ENCODE results near the gene ZPLD1. TPM values are rescaled to one million over a fixed set of nuclear protein-coding genes. Genes with fewer than 3 reads are reported as not detected.

ZPLD1 gene
- total RNA-seq, 1 experiment from 2014 or later = not detected

- H2BK5ac ChIP-seq (ENCODE audit: insufficient read length, low read length) = no peak overlapping the region
- no peak overlapping the region for H2BK15ac ChIP-seq (ENCODE audit: low read depth, low read length)
- Mint-ChIP-seq H3K4me3 (no peak overlapping the region), H3K36me3 (ENCODE audit: insufficient read depth in 1 of 3, low read depth in 3 of 3) (no peaks in the 10 kb centered on the region), H3K9me3 (no peaks in the 10 kb centered on the region; a peak in 1 of 5 replicates), H3K27me3 (ENCODE audit: low read depth) (no peaks in the 10 kb centered on the region), H3K27ac (no peak overlapping the region), H3K4me1 (no peaks in the 10 kb centered on the region)
- H3K23ac ChIP-seq (ENCODE audit: insufficient read length, low read depth, low read length) = no peak overlapping the region
- H3K27ac ChIP-seq (ENCODE audit: insufficient read length, low read depth, low read length) = no peak overlapping the region
- no peaks in the 10 kb centered on the region for H3K27me3 ChIP-seq (ENCODE audit: insufficient read depth, low read length)
- WGBS (ENCODE audit: extremely low coverage, insufficient read length, low lambda C conversion rate) = no CpG with 5 or more reads among the region's 6 CpGs
- DNase-seq = no peak
- H3K79me2 ChIP-seq (ENCODE audit: insufficient read depth, low read length) = no peaks in the 10 kb centered on the region
- no peaks in the 10 kb centered on the region for H3K79me1 ChIP-seq (ENCODE audit: insufficient read depth, low read depth, low read length, poor library complexity, severe bottlenecking)
- no peak overlapping the region for H4K8ac ChIP-seq (replicated peaks; ENCODE audit: insufficient read length, low read depth, low read length)
- H3K4me2 ChIP-seq (ENCODE audit: insufficient read depth, insufficient read length, low read length) = no peak overlapping the region
- H3K18ac ChIP-seq (ENCODE audit: insufficient read length, low read depth, low read length) = no peak overlapping the region
- no peaks in the 10 kb centered on the region for H3K4me1 ChIP-seq (ENCODE audit: insufficient read depth, low read length)
- H4K20me1 ChIP-seq (ENCODE audit: control insufficient read depth, insufficient read depth, insufficient read length) = no peaks in the 10 kb centered on the region
- no peak overlapping the region for H2BK20ac ChIP-seq (ENCODE audit: low read depth, low read length, poor library complexity, severe bottlenecking)
- H3T11ph ChIP-seq (ENCODE audit: low read length) = no peak overlapping the region
- H4K91ac ChIP-seq (ENCODE audit: insufficient read length, low read depth, low read length) = no peak overlapping the region
- H3K56ac ChIP-seq (ENCODE audit: insufficient read length, low read depth, low read length) = no peak overlapping the region
- no peak overlapping the region for H4K5ac ChIP-seq (ENCODE audit: insufficient read length, low read depth, low read length)
- no peak overlapping the region for H2BK12ac ChIP-seq (ENCODE audit: insufficient read length, low read depth, low read length)
- H3K9ac ChIP-seq (ENCODE audit: extremely low read depth, insufficient read length, low read length) = no peak overlapping the region
- H3K9me3 ChIP-seq (ENCODE audit: control insufficient read depth, low read depth, low read length) = no peaks in the 10 kb centered on the region
- TF ChIP-seq CTCF (conservative IDR thresholded peaks at IDR 0.05) = no peak
- no peak overlapping the region for H2AK5ac ChIP-seq (ENCODE audit: insufficient read length, low read length)
- no peak overlapping the region for H2AFZ ChIP-seq (ENCODE audit: low read length)
- H2BK120ac ChIP-seq (ENCODE audit: low read depth, low read length, poor library complexity, severe bottlenecking) = no peak overlapping the region
- no peak overlapping the region for H3K14ac ChIP-seq (ENCODE audit: insufficient read depth, low read length)
- no peak overlapping the region for H3K4ac ChIP-seq (ENCODE audit: low read depth, low read length)
- H3K23me2 ChIP-seq (ENCODE audit: insufficient read length, low read depth, low read length, poor library complexity, severe bottlenecking) = no peaks in the 10 kb centered on the region
Observed at GRCh38 chr3:102470066-102470465, 35.3 kb downstream of the ZPLD1 start.

Data from H9 (cell line).